ENCODE data around the gene PA2G4.

- TF ChIP-seq CTCF (IDR thresholded peaks at IDR 0.05; ENCODE audit: low read depth, low read length), result no peak
- no peak for TF ChIP-seq EZH2phosphoT487 (IDR thresholded peaks at IDR 0.05; ENCODE audit: low read depth)
These were observed 42.4 kb downstream of the PA2G4 start for GRCh38 chr12:56146492-56147460.

All from OCI-LY3 (cell line).